ENCODE measurements around the gene MAT1A. TPM values are rescaled to one million over a fixed set of nuclear protein-coding genes. Genes with fewer than 3 reads are reported as not detected.
A peak's percentile ranks its signal among the peaks of the same experiment; 100 is the strongest.
"Not testable (repeated sequence)": the region's sequence is repeated elsewhere in the genome, so short reads cannot be mapped to it uniquely, and the experiment has no call there.

MAT1A gene
- total RNA-seq, 6 experiments from 2014 or later: 430 to 1,200 (median 741) TPM

DNA sequence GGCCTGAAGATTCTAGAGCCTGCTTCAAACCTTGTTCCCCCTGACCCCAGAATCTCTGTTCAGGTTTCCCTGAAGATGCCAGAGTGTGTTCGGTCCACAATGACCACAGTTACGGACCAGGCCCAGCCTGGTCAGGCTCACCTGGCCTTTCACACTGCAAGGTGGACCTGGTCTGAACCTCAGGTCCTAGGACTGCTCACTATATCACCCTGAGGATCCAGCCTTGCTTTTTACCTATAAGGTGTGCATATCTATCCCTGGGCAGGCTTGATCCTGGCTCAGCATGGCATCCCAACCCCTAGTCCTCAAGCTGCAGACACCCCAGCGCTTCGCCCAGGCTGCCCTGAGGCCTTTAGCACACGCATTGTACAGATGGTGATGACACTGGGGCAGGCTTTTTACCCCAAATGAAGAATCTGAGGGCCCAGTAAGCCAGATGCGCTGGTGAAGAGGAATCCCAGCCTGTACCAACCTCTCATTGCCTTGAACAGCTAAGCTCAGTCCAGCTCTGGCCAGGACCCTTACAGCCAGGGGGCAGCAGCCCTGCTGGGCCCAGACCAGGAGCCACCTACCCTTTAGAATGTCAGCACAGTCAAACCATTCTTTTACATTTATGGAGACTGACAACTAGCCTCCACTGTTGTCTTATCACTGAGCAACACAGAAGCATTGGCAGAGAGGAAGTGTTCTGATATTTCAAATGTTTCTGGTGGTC lies 28.0 kb downstream of the MAT1A start:
- Histone ChIP-seq H3K4me1 (no peaks in the 10 kb centered on the region), H3K27ac (no peak overlapping the region), H3K4me3 (no peak overlapping the region), H3K27me3 (no peaks in the 10 kb centered on the region), H3K9me3 (no peaks in the 10 kb centered on the region), H3K36me3 (no peaks in the 10 kb centered on the region)
- DNase-seq: no peak
- TF ChIP-seq, protein P1, sequence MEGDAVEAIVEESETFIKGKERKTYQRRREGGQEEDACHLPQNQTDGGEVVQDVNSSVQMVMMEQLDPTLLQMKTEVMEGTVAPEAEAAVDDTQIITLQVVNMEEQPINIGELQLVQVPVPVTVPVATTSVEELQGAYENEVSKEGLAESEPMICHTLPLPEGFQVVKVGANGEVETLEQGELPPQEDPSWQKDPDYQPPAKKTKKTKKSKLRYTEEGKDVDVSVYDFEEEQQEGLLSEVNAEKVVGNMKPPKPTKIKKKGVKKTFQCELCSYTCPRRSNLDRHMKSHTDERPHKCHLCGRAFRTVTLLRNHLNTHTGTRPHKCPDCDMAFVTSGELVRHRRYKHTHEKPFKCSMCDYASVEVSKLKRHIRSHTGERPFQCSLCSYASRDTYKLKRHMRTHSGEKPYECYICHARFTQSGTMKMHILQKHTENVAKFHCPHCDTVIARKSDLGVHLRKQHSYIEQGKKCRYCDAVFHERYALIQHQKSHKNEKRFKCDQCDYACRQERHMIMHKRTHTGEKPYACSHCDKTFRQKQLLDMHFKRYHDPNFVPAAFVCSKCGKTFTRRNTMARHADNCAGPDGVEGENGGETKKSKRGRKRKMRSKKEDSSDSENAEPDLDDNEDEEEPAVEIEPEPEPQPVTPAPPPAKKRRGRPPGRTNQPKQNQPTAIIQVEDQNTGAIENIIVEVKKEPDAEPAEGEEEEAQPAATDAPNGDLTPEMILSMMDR (IDR thresholded peaks at IDR 0.05): no peak
- TF ChIP-seq POLR2A (IDR thresholded peaks at IDR 0.05): no peak
- intact Hi-C loops (cut with DNase I): loop anchor here in 1 of 2 donors (10.0 kb wide), 1 partner anchor 63 kb away; no protein-coding TSS in a partner anchor
- ATAC-seq: no peak
- WGBS (ENCODE audit: insufficient coverage, low coverage, low lambda C conversion rate, missing lambda C conversion rate): 80% methylated on average over 1 of the region's 6 CpGs

- 31% methylated on average over 9 of the region's 19 CpGs for WGBS (ENCODE audit: insufficient coverage, low coverage, low lambda C conversion rate, missing lambda C conversion rate)
- ATAC-seq: peak; percentile 55 to 71 (median 64)
Measured at GRCh38 chr10:80260295-80261243, 28.9 kb downstream of the MAT1A start.

GRCh38 chr10:80259405-80259871 lies 30.0 kb downstream of the MAT1A start:
- DNase-seq (no peak), ATAC-seq (no peak)
- Histone ChIP-seq H3K27me3 (no peaks in the 10 kb centered on the region), H3K9me3 (no peaks in the 10 kb centered on the region), H3K4me1 (no peaks in the 10 kb centered on the region), H3K27ac (no peak overlapping the region), H3K4me3 (no peak overlapping the region), H3K36me3 (no peaks in the 10 kb centered on the region)
- 50% methylated on average over 1 of the region's 6 CpGs for WGBS (ENCODE audit: insufficient coverage, low coverage, low lambda C conversion rate, missing lambda C conversion rate)
- TF ChIP-seq, protein P1 (IDR thresholded peaks at IDR 0.05): no peak
- no peak for TF ChIP-seq POLR2A (IDR thresholded peaks at IDR 0.05)
- intact Hi-C loops (cut with DNase I): no loop called here

More at GRCh38 chr10:80260295-80261243, 28.9 kb downstream of the MAT1A start:
- peak in 1 of 3 donors; percentile 21 for DNase-seq
- Histone ChIP-seq H3K36me3 (no peaks in the 10 kb centered on the region), H3K27ac (no peak overlapping the region), H3K27me3 (no peaks in the 10 kb centered on the region), H3K9me3 (no peaks in the 10 kb centered on the region), H3K4me3 (no peak overlapping the region), H3K4me1 (no peaks in the 10 kb centered on the region)
- no peak for TF ChIP-seq POLR2A (IDR thresholded peaks at IDR 0.05)
- TF ChIP-seq, protein P1 (IDR thresholded peaks at IDR 0.05): peak; percentile 74 to 84 (median 82)
- intact Hi-C loops (cut with DNase I): loop anchor here in 1 of 2 donors (10.0 kb wide), 1 partner anchor 64 kb away; no protein-coding TSS in a partner anchor

DNA sequence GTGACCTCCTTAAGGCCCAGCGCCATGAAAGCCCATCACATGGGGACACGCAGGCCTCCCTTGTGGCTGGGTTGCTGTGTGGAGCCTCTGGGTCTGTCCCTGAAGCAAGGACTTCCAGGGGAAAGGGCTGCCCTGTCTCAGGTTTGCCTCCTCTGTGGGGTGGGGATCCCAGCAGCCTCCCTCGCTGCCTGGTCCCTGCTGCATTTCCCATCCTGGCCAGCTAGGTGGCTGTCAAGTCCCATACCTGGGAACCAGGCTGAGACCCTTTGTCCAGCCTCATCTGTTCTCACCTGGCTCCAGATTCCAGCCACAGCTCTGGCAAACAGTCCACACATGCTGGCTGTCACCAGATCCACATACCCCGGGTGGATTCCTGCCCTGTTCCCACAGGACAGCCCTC lies 32.7 kb downstream of the MAT1A start:
- H3K9me3 ChIP-seq; H3K4me1 ChIP-seq; H3K4me3 ChIP-seq; intact Hi-C loops (cut with DNase I); H3K27ac ChIP-seq; H3K36me3 ChIP-seq; H3K27me3 ChIP-seq: not testable (repeated sequence)
- peak; percentile 86 to 91 (median 90) for ATAC-seq
- DNase-seq: peak in 1 of 3 donors; percentile 52
- TF ChIP-seq, protein P1 (IDR thresholded peaks at IDR 0.05): peak; percentile 50 to 67 (median 62)
- WGBS (ENCODE audit: insufficient coverage, low coverage, low lambda C conversion rate, missing lambda C conversion rate): 0% methylated on average over 1 of the region's 4 CpGs

DNA sequence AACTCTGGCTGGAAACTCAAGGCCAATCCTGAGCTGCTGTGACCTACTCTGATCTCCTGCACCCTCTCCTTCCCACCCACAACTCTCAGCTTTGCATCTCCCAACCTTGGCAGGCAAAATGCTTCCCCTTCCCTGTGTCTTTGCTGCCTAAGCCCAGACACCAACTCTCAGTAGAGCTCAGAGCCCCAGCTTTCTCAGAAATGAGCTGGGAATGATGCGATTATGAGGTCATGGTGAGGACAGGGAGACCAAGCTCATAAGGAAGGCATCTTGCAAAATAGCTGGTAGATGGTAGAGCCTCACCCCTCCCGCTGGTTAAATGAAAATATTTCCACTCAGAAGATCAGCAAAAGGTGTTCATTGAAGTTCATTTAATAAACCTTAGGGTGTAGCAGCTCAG lies 34.7 kb downstream of the MAT1A start:
- H3K36me3 ChIP-seq; H3K27me3 ChIP-seq; intact Hi-C loops (cut with DNase I); DNase-seq; H3K27ac ChIP-seq; H3K4me1 ChIP-seq; H3K4me3 ChIP-seq; ATAC-seq; H3K9me3 ChIP-seq: not testable (repeated sequence)
- no CpG with 5 or more reads among the region's 2 CpGs for WGBS (ENCODE audit: insufficient coverage, low coverage, low lambda C conversion rate, missing lambda C conversion rate)

GRCh38 chr10:80253963-80254271 lies 35.5 kb downstream of the MAT1A start:
- WGBS (ENCODE audit: insufficient coverage, low coverage, low lambda C conversion rate, missing lambda C conversion rate): no CpG with 5 or more reads among the region's 1 CpG
- H3K9me3 ChIP-seq; H3K4me1 ChIP-seq; H3K27me3 ChIP-seq; H3K27ac ChIP-seq; intact Hi-C loops (cut with DNase I); H3K4me3 ChIP-seq; H3K36me3 ChIP-seq; ATAC-seq; DNase-seq: not testable (repeated sequence)
